Measurements from ENCODE around the gene ARSB.
"Not testable (repeated sequence)": the region's sequence is repeated elsewhere in the genome, so short reads cannot be mapped to it uniquely, and the experiment has no call there.

DNA sequence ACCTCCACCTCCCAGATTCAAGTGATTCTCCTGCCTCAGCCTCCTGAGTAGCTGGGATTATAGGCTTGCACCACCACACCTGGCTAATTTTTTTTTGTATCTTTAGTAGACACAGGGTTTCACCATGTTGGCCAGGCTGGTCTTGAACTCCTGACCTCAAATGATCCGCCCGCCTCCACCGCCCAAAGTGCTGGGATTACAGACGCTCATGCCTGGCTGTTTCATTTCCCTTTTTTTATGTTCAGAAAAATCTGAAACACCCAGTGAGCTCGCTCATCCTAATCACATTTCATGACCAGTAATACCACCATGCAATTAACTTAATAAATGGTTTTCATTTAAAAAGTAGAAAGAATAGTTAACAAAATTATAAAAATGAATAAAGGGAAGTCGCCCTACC is 252.4 kb downstream of the ARSB start:
- TF ChIP-seq POLR2A (IDR thresholded peaks at IDR 0.05): not testable (repeated sequence)
- TF ChIP-seq, protein P1, sequence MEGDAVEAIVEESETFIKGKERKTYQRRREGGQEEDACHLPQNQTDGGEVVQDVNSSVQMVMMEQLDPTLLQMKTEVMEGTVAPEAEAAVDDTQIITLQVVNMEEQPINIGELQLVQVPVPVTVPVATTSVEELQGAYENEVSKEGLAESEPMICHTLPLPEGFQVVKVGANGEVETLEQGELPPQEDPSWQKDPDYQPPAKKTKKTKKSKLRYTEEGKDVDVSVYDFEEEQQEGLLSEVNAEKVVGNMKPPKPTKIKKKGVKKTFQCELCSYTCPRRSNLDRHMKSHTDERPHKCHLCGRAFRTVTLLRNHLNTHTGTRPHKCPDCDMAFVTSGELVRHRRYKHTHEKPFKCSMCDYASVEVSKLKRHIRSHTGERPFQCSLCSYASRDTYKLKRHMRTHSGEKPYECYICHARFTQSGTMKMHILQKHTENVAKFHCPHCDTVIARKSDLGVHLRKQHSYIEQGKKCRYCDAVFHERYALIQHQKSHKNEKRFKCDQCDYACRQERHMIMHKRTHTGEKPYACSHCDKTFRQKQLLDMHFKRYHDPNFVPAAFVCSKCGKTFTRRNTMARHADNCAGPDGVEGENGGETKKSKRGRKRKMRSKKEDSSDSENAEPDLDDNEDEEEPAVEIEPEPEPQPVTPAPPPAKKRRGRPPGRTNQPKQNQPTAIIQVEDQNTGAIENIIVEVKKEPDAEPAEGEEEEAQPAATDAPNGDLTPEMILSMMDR (IDR thresholded peaks at IDR 0.05): not testable (repeated sequence)
